ENCODE data around the gene CCDC50.

Gene CCDC50

GRCh38 chr3:191339316-191339917 lies 10.2 kb downstream of the CCDC50 start:
- no peak for ATAC-seq

GRCh38 chr3:191340351-191340750 lies 11.2 kb downstream of the CCDC50 start:
- TF ChIP-seq ZNF8 (CRISPR knock-in tag; IDR thresholded peaks at IDR 0.05) = no peak
- no peak for TF ChIP-seq ARNTL (CRISPR knock-in tag; IDR thresholded peaks at IDR 0.05; ENCODE audit: borderline replicate concordance, low read depth)
- TF ChIP-seq OSR1 (CRISPR knock-in tag; IDR thresholded peaks at IDR 0.05) = no peak
- no peak for TF ChIP-seq ZFP30 (CRISPR knock-in tag; IDR thresholded peaks at IDR 0.05)
- TF ChIP-seq TCF4 (CRISPR knock-in tag; IDR thresholded peaks at IDR 0.05; ENCODE audit: borderline replicate concordance) = no peak
- no peak for TF ChIP-seq ZC3H10 (CRISPR knock-in tag; IDR thresholded peaks at IDR 0.05)
- no peak for TF ChIP-seq RARB (CRISPR knock-in tag; IDR thresholded peaks at IDR 0.05)
- no peak for TF ChIP-seq ZNF565 (CRISPR knock-in tag; conservative IDR thresholded peaks at IDR 0.05; ENCODE audit: low read depth)
- TF ChIP-seq ZNF70 (CRISPR knock-in tag; IDR thresholded peaks at IDR 0.05) = no peak
- no peak for TF ChIP-seq CSRNP3 (CRISPR knock-in tag; IDR thresholded peaks at IDR 0.05)
- no peak for ATAC-seq

More at GRCh38 chr3:191339316-191339917, 10.2 kb downstream of the CCDC50 start:
- TF ChIP-seq CREB5 (CRISPR knock-in tag; IDR thresholded peaks at IDR 0.05; ENCODE audit: low read depth) (no peak), TOX (CRISPR knock-in tag; IDR thresholded peaks at IDR 0.05; ENCODE audit: borderline replicate concordance) (no peak), GLIS3 (CRISPR knock-in tag; IDR thresholded peaks at IDR 0.05) (no peak), OSR1 (CRISPR knock-in tag; IDR thresholded peaks at IDR 0.05) (no peak), ZFP30 (CRISPR knock-in tag; IDR thresholded peaks at IDR 0.05) (no peak), ZNF565 (CRISPR knock-in tag; conservative IDR thresholded peaks at IDR 0.05; ENCODE audit: low read depth) (no peak), RARB (CRISPR knock-in tag; IDR thresholded peaks at IDR 0.05) (no peak)

- TF ChIP-seq ESRRG (CRISPR knock-in tag; IDR thresholded peaks at IDR 0.05) = no peak
- no peak for TF ChIP-seq RARB (CRISPR knock-in tag; IDR thresholded peaks at IDR 0.05)
- no peak for TF ChIP-seq CSDC2 (CRISPR knock-in tag; IDR thresholded peaks at IDR 0.05)
- no peak for TF ChIP-seq POU6F1 (CRISPR knock-in tag; IDR thresholded peaks at IDR 0.05; ENCODE audit: borderline replicate concordance, low read depth)
- no peak for TF ChIP-seq TOX (CRISPR knock-in tag; IDR thresholded peaks at IDR 0.05; ENCODE audit: borderline replicate concordance)
- no peak for TF ChIP-seq CREB5 (CRISPR knock-in tag; IDR thresholded peaks at IDR 0.05; ENCODE audit: low read depth)
- no peak for TF ChIP-seq TSHZ2 (CRISPR knock-in tag; IDR thresholded peaks at IDR 0.05)
- no peak for TF ChIP-seq ZC3H10 (CRISPR knock-in tag; IDR thresholded peaks at IDR 0.05)
- no peak for TF ChIP-seq CSRNP3 (CRISPR knock-in tag; IDR thresholded peaks at IDR 0.05)
- no peak for TF ChIP-seq BACH2 (CRISPR knock-in tag; IDR thresholded peaks at IDR 0.05; ENCODE audit: borderline replicate concordance)
- TF ChIP-seq ISL1 (CRISPR knock-in tag; IDR thresholded peaks at IDR 0.05) = no peak
- no peak for TF ChIP-seq ZNF70 (CRISPR knock-in tag; IDR thresholded peaks at IDR 0.05)
- no peak for TF ChIP-seq ZFP30 (CRISPR knock-in tag; IDR thresholded peaks at IDR 0.05)
- TF ChIP-seq ZNF8 (CRISPR knock-in tag; IDR thresholded peaks at IDR 0.05) = no peak
- no peak for TF ChIP-seq GLIS3 (CRISPR knock-in tag; IDR thresholded peaks at IDR 0.05)
- TF ChIP-seq ZNF565 (CRISPR knock-in tag; conservative IDR thresholded peaks at IDR 0.05; ENCODE audit: low read depth) = no peak
- no peak for TF ChIP-seq ZFP3 (CRISPR knock-in tag; IDR thresholded peaks at IDR 0.05)
- no peak for TF ChIP-seq PATZ1 (CRISPR knock-in tag; IDR thresholded peaks at IDR 0.05; ENCODE audit: borderline replicate concordance)
- no peak for TF ChIP-seq PPARA (CRISPR knock-in tag; IDR thresholded peaks at IDR 0.05; ENCODE audit: borderline replicate concordance)
- ATAC-seq = no peak
Measured at GRCh38 chr3:191340966-191341365, 11.8 kb downstream of the CCDC50 start.

All from SK-N-SH treated with all-trans-retinoic acid at 6 μM for 48 hours (cell line).